Keratinocyte (primary cell): Measurements from ENCODE around the gene DCP1B.

Source experiments
- CTCF ChIP-seq, 3 experiments: IDR thresholded peaks in 1 of 3; conservative IDR thresholded peaks in 1 of 3; optimal IDR thresholded peaks in 1 of 3; 2 replicates in 2 of 3; 3 replicates in 1 of 3; pipeline versions ENCODE3 to v1.5.1; 2011; ENCODE audit warnings: low read length in 3 of 3, mild to moderate bottlenecking in 3 of 3, moderate library complexity in 2 of 3, control low read depth in 1 of 3, inconsistent platforms in 1 of 3; ENCODE audit not compliant: insufficient read depth in 2 of 3; ENCODE audit errors: extremely low read depth in 1 of 3
- EZH2 ChIP-seq: IDR thresholded peaks from one replicate; pipeline ENCODE4 v1.6.1; 2012; ENCODE audit warnings: inconsistent platforms, mild to moderate bottlenecking, low read length, moderate library complexity

- TF ChIP-seq EZH2 = no peak
- no peak for TF ChIP-seq CTCF (optimal IDR thresholded peaks at IDR 0.05 in 1 of 3, IDR thresholded peaks at IDR 0.05 in 1 of 3, conservative IDR thresholded peaks at IDR 0.05 in 1 of 3; ENCODE audit: extremely low read depth in 1 of 3, insufficient read depth in 2 of 3, low read length in 3 of 3)
These were observed 68.4 kb downstream of the DCP1B start for GRCh38 chr12:1935700-1936378.
